Lung (tissue), 12 donors: ENCODE measurements around the gene FRMD4A. TPM values are rescaled to one million over a fixed set of nuclear protein-coding genes. Genes with fewer than 3 reads are reported as not detected.
A peak's percentile ranks its signal among the peaks of the same experiment; 100 is the strongest.
"Not testable (repeated sequence)": the region's sequence is repeated elsewhere in the genome, so short reads cannot be mapped to it uniquely, and the experiment has no call there.

Experiments used
- ATAC-seq: fragments of 200-7000 bp; cut with Tn5 transposase; one replicate; pipeline ENCODE4 v1.9.1; 2020; ENCODE audit warnings: moderate number of reproducible peaks; ENCODE audit not compliant: insufficient read depth, low FRiP score
- DNase-seq, 3 donors: peaks; one replicate each; pipeline ENCODE4 v3.0.0-alpha.2; 2013 to 2017
- H3K27ac ChIP-seq, 2 donors: one replicate each; pipeline ENCODE4 v1.5.1; 2013; ENCODE audit warnings: mild to moderate bottlenecking in 2 of 2, moderate library complexity in 2 of 2, control low read depth in 1 of 2, inconsistent platforms in 1 of 2, low read depth in 1 of 2, low read length in 1 of 2
- H3K27me3 ChIP-seq, 3 donors: one replicate each; pipeline ENCODE4 v1.5.1; 2013; ENCODE audit warnings: low read length in 2 of 3; ENCODE audit not compliant: control insufficient read depth in 3 of 3, insufficient read depth in 3 of 3
- H3K36me3 ChIP-seq, 4 donors: one replicate each; pipeline ENCODE4 v1.5.1; 2013; ENCODE audit warnings: low read length in 4 of 4, mild to moderate bottlenecking in 1 of 4, moderate library complexity in 1 of 4; ENCODE audit not compliant: control insufficient read depth in 4 of 4, insufficient read depth in 4 of 4
- H3K4me1 ChIP-seq, 5 donors: one replicate each; pipeline ENCODE4 v1.5.1; 2013; ENCODE audit warnings: low read length in 5 of 5, mild to moderate bottlenecking in 2 of 5, moderate library complexity in 1 of 5; ENCODE audit not compliant: control insufficient read depth in 5 of 5, insufficient read depth in 5 of 5
- H3K4me3 ChIP-seq: one replicate; pipeline ENCODE4 v1.5.1; 2013; ENCODE audit warnings: mild to moderate bottlenecking, control low read depth, moderate library complexity
- H3K9ac ChIP-seq, 2 donors: one replicate each; pipeline ENCODE4 v1.5.1; 2013; ENCODE audit warnings: low read length in 2 of 2, control low read depth in 1 of 2; ENCODE audit not compliant: insufficient read depth in 1 of 2
- H3K9me3 ChIP-seq, 4 donors: one replicate each; pipeline ENCODE4 v1.5.1; 2013; ENCODE audit warnings: low read length in 3 of 4, mild to moderate bottlenecking in 1 of 4, moderate library complexity in 1 of 4; ENCODE audit not compliant: control insufficient read depth in 4 of 4, insufficient read depth in 3 of 4
- CTCF ChIP-seq: IDR thresholded peaks from 2 replicates; pipeline ENCODE4 v1.5.1; 2012; ENCODE audit warnings: mild to moderate bottlenecking; ENCODE audit errors: control extremely low read depth, extremely low read depth
- whole genome bisulfite sequencing, 2 donors: extraction: QIAGEN DNeasy Blood & Tissue Kit; methylation state at CpG; one replicate each; pipeline ENCODE4 v1.1.7; 2013; 5-methylcytosine and 5-hydroxymethylcytosine counted together
- polyA plus RNA-seq, 2 donors: library from polyadenylated mRNA; stranded (reverse); fragments of 200-250 nt; gene quantifications; one replicate each; pipeline ENCODE4 v1.2.1, GENCODE V29; 2013
- total RNA-seq, 2 donors: library from RNA; depleted of rRNA in 1 of 2; stranded (reverse); fragments of >200 nt in 1 of 2; gene quantifications; one replicate each; pipeline ENCODE4 v1.2.1, GENCODE V29; 2014 to 2021
- donor health status: control.
- donor health status: control.
- donor health status: Bipolar disorder and iron deficiency.
- donor health status: healthy.
- donor health status: DM: yes; HTN: yes; CAD: no.

Gene FRMD4A
- total and polyA plus RNA-seq, 4 donors = 12.0 to 64.5 (median 29.3) TPM

- H3K9me3 ChIP-seq = no peaks in the 10 kb centered on the region
- 12 to 30% methylated on average over 26 of the region's 26 CpGs for WGBS, 2 donors
- H3K9ac ChIP-seq = peak overlapping the region in 1 of 2 donors; percentile 14
- H3K4me1 ChIP-seq = peaks cover 0 to 34% (median 9%) of the 10 kb centered on the region in 5 donors
- H3K27ac ChIP-seq = peak overlapping the region; percentile 17 to 72
- DNase-seq (peak; percentile 90 to 95 (median 92)), ATAC-seq (peak; percentile 50)
- no peak overlapping the region for H3K4me3 ChIP-seq
- peaks cover 0 to 4% (median 0%) of the 10 kb centered on the region in 4 donors for H3K36me3 ChIP-seq
- TF ChIP-seq CTCF = no peak
- H3K27me3 ChIP-seq = no peaks in the 10 kb centered on the region
These were observed 612.6 kb downstream of the FRMD4A start for GRCh38 chr10:13717936-13718772.

GRCh38 chr10:13717571-13717935 is 613.2 kb downstream of the FRMD4A start:
- Histone ChIP-seq H3K36me3 (peaks cover 0 to 4% (median 0%) of the 10 kb centered on the region in 4 donors), H3K9me3 (no peaks in the 10 kb centered on the region), H3K9ac (peak overlapping the region in 1 of 2 donors; percentile 14), H3K27ac (peak overlapping the region; percentile 17 to 72), H3K27me3 (no peaks in the 10 kb centered on the region), H3K4me3 (no peak overlapping the region), H3K4me1 (peaks cover 0 to 40% (median 13%) of the 10 kb centered on the region in 5 donors)
- DNase-seq = no peak
- no peak for ATAC-seq
- no peak for TF ChIP-seq CTCF
- 55 to 71% methylated on average over 8 of the region's 8 CpGs for WGBS, 2 donors

GRCh38 chr10:13716081-13717071 is 614.3 kb downstream of the FRMD4A start:
- no peak overlapping the region for H3K4me3 ChIP-seq

GRCh38 chr10:13715596-13715995 is 615.1 kb downstream of the FRMD4A start:
- H3K9ac ChIP-seq, H3K27ac ChIP-seq, H3K4me3 ChIP-seq, H3K36me3 ChIP-seq, H3K27me3 ChIP-seq, H3K9me3 ChIP-seq, ATAC-seq, DNase-seq: not testable (repeated sequence)
- 82 to 97% methylated on average over 5 of the region's 5 CpGs for WGBS, 2 donors
- H3K4me1 ChIP-seq = peaks cover 0 to 43% (median 17%) of the 10 kb centered on the region in 5 donors

More at GRCh38 chr10:13716081-13717071, 614.3 kb downstream of the FRMD4A start:
- WGBS, 2 donors = 66 to 78% methylated on average over 10 of the region's 10 CpGs
- DNase-seq = no peak
- Histone ChIP-seq H3K9ac (no peak overlapping the region), H3K36me3 (peaks cover 0 to 4% (median 0%) of the 10 kb centered on the region in 4 donors), H3K27me3 (no peaks in the 10 kb centered on the region), H3K27ac (peak overlapping the region; percentile 28 to 56), H3K4me1 (peaks cover 0 to 43% (median 17%) of the 10 kb centered on the region in 5 donors), H3K9me3 (no peaks in the 10 kb centered on the region)
- TF ChIP-seq CTCF = no peak
- ATAC-seq = no peak
